ENCODE data around the gene AGAP3. TPM values are rescaled to one million over a fixed set of nuclear protein-coding genes. Genes with fewer than 3 reads are reported as not detected.
A peak's percentile ranks its signal among the peaks of the same experiment; 100 is the strongest.

The AGAP3 gene
- total and polyA plus RNA-seq, 2 donors from 2014 or later = 35.8 to 64.4 TPM

- FAIRE-seq = no peak
- no peak for TF ChIP-seq CTCF (IDR thresholded peaks at IDR 0.05; ENCODE audit: borderline replicate concordance, extremely low read depth, insufficient read depth)
- H3K27ac ChIP-seq (ENCODE audit: low read depth in 2 of 2, low read length in 2 of 2) = no peak overlapping the region
- DNase-seq = no peak
- H3K27me3 ChIP-seq (ENCODE audit: control insufficient read depth, insufficient read depth, low read length) = no peaks in the 10 kb centered on the region
- H3K9me3 ChIP-seq (ENCODE audit: control insufficient read depth in 2 of 3, insufficient read depth in 1 of 3, low read length in 3 of 3) = no peaks in the 10 kb centered on the region
- peaks cover 0 to 19% (median 9%) of the 10 kb centered on the region in 3 donors for H3K4me1 ChIP-seq (ENCODE audit: control insufficient read depth in 2 of 3, insufficient read depth in 2 of 3, low read depth in 1 of 3, low read length in 3 of 3)
- intact Hi-C loops (cut with DNase I) = no loop called here
- H3K4me3 ChIP-seq (ENCODE audit: low read length in 3 of 3) = no peak overlapping the region
- no peak overlapping the region for H3K9ac ChIP-seq (ENCODE audit: low read length in 3 of 3)
- peaks cover 2 to 35% (median 17%) of the 10 kb centered on the region in 3 donors for H3K36me3 ChIP-seq (ENCODE audit: control insufficient read depth in 2 of 3, insufficient read depth in 3 of 3, low read length in 3 of 3)
Measured at GRCh38 chr7:151064993-151065392, 21.3 kb upstream of the AGAP3 start.

GRCh38 chr7:151065516-151065915 is 20.8 kb upstream of the AGAP3 start:
- no peak for DNase-seq
- no peaks in the 10 kb centered on the region for H3K27me3 ChIP-seq (ENCODE audit: control insufficient read depth, insufficient read depth, low read length)
- H3K36me3 ChIP-seq (ENCODE audit: control insufficient read depth in 2 of 3, insufficient read depth in 3 of 3, low read length in 3 of 3) = peaks cover 2 to 40% (median 21%) of the 10 kb centered on the region in 3 donors
- H3K4me3 ChIP-seq (ENCODE audit: low read length in 3 of 3) = no peak overlapping the region
- H3K27ac ChIP-seq (ENCODE audit: low read depth in 2 of 2, low read length in 2 of 2) = no peak overlapping the region
- H3K4me1 ChIP-seq (ENCODE audit: control insufficient read depth in 2 of 3, insufficient read depth in 2 of 3, low read depth in 1 of 3, low read length in 3 of 3) = peaks cover 0 to 14% (median 6%) of the 10 kb centered on the region in 3 donors
- no peak for TF ChIP-seq CTCF (IDR thresholded peaks at IDR 0.05; ENCODE audit: borderline replicate concordance, extremely low read depth, insufficient read depth)
- no peak for FAIRE-seq
- H3K9ac ChIP-seq (ENCODE audit: low read length in 3 of 3) = no peak overlapping the region
- H3K9me3 ChIP-seq (ENCODE audit: control insufficient read depth in 2 of 3, insufficient read depth in 1 of 3, low read length in 3 of 3) = no peaks in the 10 kb centered on the region
- intact Hi-C loops (cut with DNase I) = no loop called here

GRCh38 chr7:151066273-151066974 is 19.9 kb upstream of the AGAP3 start:
- Histone ChIP-seq H3K9me3 (ENCODE audit: control insufficient read depth in 2 of 3, insufficient read depth in 1 of 3, low read length in 3 of 3) (no peaks in the 10 kb centered on the region), H3K36me3 (ENCODE audit: control insufficient read depth in 2 of 3, insufficient read depth in 3 of 3, low read length in 3 of 3) (peaks cover 2 to 46% (median 21%) of the 10 kb centered on the region in 3 donors), H3K9ac (ENCODE audit: low read length in 3 of 3) (no peak overlapping the region), H3K27me3 (ENCODE audit: control insufficient read depth, insufficient read depth, low read length) (no peaks in the 10 kb centered on the region), H3K27ac (ENCODE audit: low read depth in 2 of 2, low read length in 2 of 2) (no peak overlapping the region), H3K4me3 (ENCODE audit: low read length in 3 of 3) (no peak overlapping the region), H3K4me1 (ENCODE audit: control insufficient read depth in 2 of 3, insufficient read depth in 2 of 3, low read depth in 1 of 3, low read length in 3 of 3) (peaks cover 0 to 6% (median 0%) of the 10 kb centered on the region in 3 donors)
- intact Hi-C loops (cut with DNase I) = no loop called here
- TF ChIP-seq CTCF (IDR thresholded peaks at IDR 0.05; ENCODE audit: borderline replicate concordance, extremely low read depth, insufficient read depth) = no peak
- peak in 1 of 5 donors; percentile 72 for DNase-seq
- FAIRE-seq = no peak
